Chondrocyte (in vitro differentiated cells): ENCODE data around the gene KIAA0232. TPM values are rescaled to one million over a fixed set of nuclear protein-coding genes. Genes with fewer than 3 reads are reported as not detected.

Experiments
- DNase-seq: peaks from one replicate; pipeline ENCODE4 v3.0.0; 2021; ENCODE audit warnings: mixed read lengths, low spot score
- H3K27ac Mint-ChIP-seq: one replicate; pipeline ENCODE4 v1.8.0; 2021; ENCODE audit warnings: mild to moderate bottlenecking, moderate library complexity, mixed read lengths; ENCODE audit not compliant: unreplicated experiment
- H3K27me3 Mint-ChIP-seq: 2 replicates; pipeline ENCODE4 v1.8.0; 2021; ENCODE audit warnings: low read depth, mixed read lengths
- H3K36me3 Mint-ChIP-seq: 2 replicates; pipeline ENCODE4 v1.8.0; 2021; ENCODE audit warnings: low read depth, mixed read lengths
- H3K4me1 Mint-ChIP-seq: 2 replicates; pipeline ENCODE4 v1.8.0; 2021; ENCODE audit warnings: low read depth, mild to moderate bottlenecking, mixed read lengths
- H3K4me3 Mint-ChIP-seq: one replicate; pipeline ENCODE4 v1.8.0; 2021; ENCODE audit warnings: mild to moderate bottlenecking, moderate library complexity, mixed read lengths; ENCODE audit not compliant: unreplicated experiment
- H3K9me3 Mint-ChIP-seq: 2 replicates; pipeline ENCODE4 v1.8.0; 2021; ENCODE audit warnings: low read depth, mixed read lengths
- CTCF ChIP-seq: fragments of 200-600 bp; sonication (generic); IDR thresholded peaks from 2 replicates; pipeline ENCODE4 v1.5.0; 2021; ENCODE audit warnings: antibody characterized with exemption, mild to moderate bottlenecking, moderate library complexity
- total RNA-seq: library from RNA; stranded (reverse); gene quantifications from 3 replicates; pipeline ENCODE4 v1.2.1, GENCODE V29; 2021

Gene KIAA0232
- total RNA-seq, 1 donor from 2014 or later, result 24.7 TPM

- H3K27me3 Mint-ChIP-seq, result no peaks in the 10 kb centered on the region
- H3K4me3 Mint-ChIP-seq, result no peak overlapping the region
These were observed 24.5 kb downstream of the KIAA0232 start for GRCh38 chr4:6806924-6807626.

GRCh38 chr4:6808259-6808658, 25.7 kb downstream of the KIAA0232 start:
- TF ChIP-seq CTCF, result no peak
- no peaks in the 10 kb centered on the region for H3K9me3 Mint-ChIP-seq
- no peak overlapping the region for H3K4me3 Mint-ChIP-seq
- no peaks in the 10 kb centered on the region for H3K27me3 Mint-ChIP-seq
- no peak for DNase-seq
- H3K4me1 Mint-ChIP-seq, result peaks cover 44% of the 10 kb centered on the region
- H3K36me3 Mint-ChIP-seq, result peaks cover 1% of the 10 kb centered on the region
- H3K27ac Mint-ChIP-seq, result no peak overlapping the region

More at GRCh38 chr4:6806924-6807626, 24.5 kb downstream of the KIAA0232 start:
- Mint-ChIP-seq H3K4me1 (peaks cover 53% of the 10 kb centered on the region), H3K9me3 (no peaks in the 10 kb centered on the region), H3K36me3 (peaks cover 1% of the 10 kb centered on the region), H3K27ac (peak overlapping the region; percentile 66)
- no peak for DNase-seq
- no peak for TF ChIP-seq CTCF

- TF ChIP-seq CTCF, result no peak
- Mint-ChIP-seq H3K27ac (no peak overlapping the region), H3K4me1 (peaks cover 40% of the 10 kb centered on the region), H3K27me3 (no peaks in the 10 kb centered on the region), H3K36me3 (peaks cover 1% of the 10 kb centered on the region), H3K4me3 (no peak overlapping the region), H3K9me3 (no peaks in the 10 kb centered on the region)
- DNase-seq, result no peak
These were observed 28.6 kb downstream of the KIAA0232 start for GRCh38 chr4:6811165-6811564.

GRCh38 chr4:6812766-6813165, 30.2 kb downstream of the KIAA0232 start:
- H3K36me3 Mint-ChIP-seq, result peaks cover 1% of the 10 kb centered on the region
- H3K9me3 Mint-ChIP-seq, result no peaks in the 10 kb centered on the region
- H3K27me3 Mint-ChIP-seq, result no peaks in the 10 kb centered on the region
- H3K27ac Mint-ChIP-seq, result no peak overlapping the region
- H3K4me3 Mint-ChIP-seq, result no peak overlapping the region
- no peak for TF ChIP-seq CTCF
- H3K4me1 Mint-ChIP-seq, result peaks cover 28% of the 10 kb centered on the region
- DNase-seq, result no peak

GRCh38 chr4:6813725-6814124, 31.2 kb downstream of the KIAA0232 start:
- H3K4me1 Mint-ChIP-seq, result peaks cover 20% of the 10 kb centered on the region
- no peaks in the 10 kb centered on the region for H3K27me3 Mint-ChIP-seq
- no peak for TF ChIP-seq CTCF
- peaks cover 5% of the 10 kb centered on the region for H3K36me3 Mint-ChIP-seq
- no peak overlapping the region for H3K27ac Mint-ChIP-seq
- H3K9me3 Mint-ChIP-seq, result no peaks in the 10 kb centered on the region
- H3K4me3 Mint-ChIP-seq, result no peak overlapping the region
- no peak for DNase-seq
